Neutrophil (primary cell): Measurements from ENCODE around the gene ZNF423.

Experiments used
- H3K27ac ChIP-seq: fragments of 200-600 bp; sonication (generic); 2 replicates; pipeline ENCODE4 v1.5.1; 2016; ENCODE audit warnings: mild to moderate bottlenecking, moderate library complexity
- H3K27me3 ChIP-seq: fragments of 200-600 bp; sonication (generic); 2 replicates; pipeline ENCODE4 v1.6.0; 2016; ENCODE audit warnings: mild to moderate bottlenecking
- H3K36me3 ChIP-seq: fragments of 200-600 bp; sonication (generic); 2 replicates; pipeline ENCODE4 v1.5.1; 2017
- H3K4me1 ChIP-seq, 2 experiments: fragments of 200-600 bp in 1 of 2; sonication (generic) in 1 of 2; 1 replicate in 1 of 2; 2 replicates in 1 of 2; pipeline versions ENCODE4 v1.5.1 to v1.6.1; 2013 to 2016; ENCODE audit warnings: low read depth in 1 of 2, low read length in 1 of 2, mild to moderate bottlenecking in 1 of 2, moderate library complexity in 1 of 2; ENCODE audit not compliant: control insufficient read depth in 1 of 2, insufficient read depth in 1 of 2
- H3K4me3 ChIP-seq, 2 experiments: fragments of 200-600 bp in 1 of 2; sonication (generic) in 1 of 2; 1 replicate in 1 of 2; 2 replicates in 1 of 2; pipeline ENCODE4 v1.5.1; 2013 to 2016; ENCODE audit warnings: low read depth in 1 of 2, low read length in 1 of 2, mild to moderate bottlenecking in 1 of 2, moderate library complexity in 1 of 2
- H3K9me3 ChIP-seq: fragments of 200-600 bp; sonication (generic); 2 replicates; pipeline ENCODE4 v1.5.1; 2016
- CTCF ChIP-seq: fragments of 200-600 bp; sonication (generic); IDR thresholded peaks from 2 replicates; pipeline ENCODE4 v1.5.1; 2016; ENCODE audit warnings: antibody characterized with exemption

ZNF423 gene

DNA sequence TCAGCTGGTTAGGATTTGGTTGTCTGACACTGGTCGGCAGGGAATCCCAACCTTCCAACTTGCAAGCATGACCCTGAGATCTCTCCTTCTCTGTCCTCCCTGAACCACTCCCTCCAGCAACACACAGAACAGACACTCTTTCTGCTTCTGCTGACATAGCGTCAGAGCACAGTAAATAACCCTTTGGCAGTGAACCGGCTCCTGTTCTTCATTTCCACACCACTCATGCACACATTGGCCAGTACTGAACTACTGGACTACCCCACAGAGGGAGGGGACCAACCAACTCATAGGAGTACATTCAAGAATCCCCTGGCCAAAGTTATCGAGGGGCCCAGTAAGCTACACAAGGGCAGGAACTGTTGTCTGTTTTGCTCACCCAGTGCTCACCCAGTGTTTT is 138.2 kb downstream of the ZNF423 start:
- TF ChIP-seq CTCF: no peak
- Histone ChIP-seq H3K4me3 (no peak overlapping the region), H3K27ac (no peak overlapping the region)

DNA sequence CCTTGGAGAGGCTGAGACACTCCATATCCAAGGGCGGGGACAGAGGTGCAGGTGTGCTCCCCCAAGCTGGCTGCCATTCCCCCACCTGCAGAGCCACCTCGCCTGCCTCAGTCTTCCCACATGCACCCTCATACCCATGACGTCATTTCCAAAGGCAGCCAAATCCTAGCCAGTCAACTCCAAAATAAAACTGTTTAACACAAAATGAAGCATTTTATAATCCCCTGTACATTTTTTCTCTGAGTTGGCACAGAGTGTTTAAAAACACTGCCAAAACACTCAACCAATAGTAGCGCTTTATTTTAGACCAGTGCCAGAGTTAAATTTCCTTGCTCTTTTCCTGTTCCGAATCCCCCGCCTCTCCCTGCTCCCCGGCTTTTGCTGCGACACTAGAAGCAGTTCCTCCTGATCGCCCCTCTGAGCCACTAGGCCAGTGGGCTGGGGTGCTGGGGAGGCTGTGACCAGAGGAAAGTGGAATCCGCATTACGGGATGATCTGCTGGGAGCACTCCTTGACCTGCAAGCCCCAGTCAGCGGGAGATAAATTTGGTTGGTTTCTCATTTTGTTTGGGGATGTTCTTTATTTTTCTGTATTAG is 139.5 kb downstream of the ZNF423 start:
- no peaks in the 10 kb centered on the region for H3K36me3 ChIP-seq
- H3K4me1 ChIP-seq: no peaks in the 10 kb centered on the region
- H3K4me3 ChIP-seq: no peak overlapping the region
- H3K27me3 ChIP-seq: no peaks in the 10 kb centered on the region
- H3K9me3 ChIP-seq: no peaks in the 10 kb centered on the region
- TF ChIP-seq CTCF: no peak
- H3K27ac ChIP-seq: no peak overlapping the region

More for the DNA sequence above, 138.2 kb downstream of the ZNF423 start:
- Histone ChIP-seq H3K27me3 (no peaks in the 10 kb centered on the region), H3K4me1 (no peaks in the 10 kb centered on the region), H3K9me3 (no peaks in the 10 kb centered on the region), H3K36me3 (no peaks in the 10 kb centered on the region)

GRCh38 chr16:49713770-49714169 is 142.1 kb downstream of the ZNF423 start:
- TF ChIP-seq CTCF: no peak

DNA sequence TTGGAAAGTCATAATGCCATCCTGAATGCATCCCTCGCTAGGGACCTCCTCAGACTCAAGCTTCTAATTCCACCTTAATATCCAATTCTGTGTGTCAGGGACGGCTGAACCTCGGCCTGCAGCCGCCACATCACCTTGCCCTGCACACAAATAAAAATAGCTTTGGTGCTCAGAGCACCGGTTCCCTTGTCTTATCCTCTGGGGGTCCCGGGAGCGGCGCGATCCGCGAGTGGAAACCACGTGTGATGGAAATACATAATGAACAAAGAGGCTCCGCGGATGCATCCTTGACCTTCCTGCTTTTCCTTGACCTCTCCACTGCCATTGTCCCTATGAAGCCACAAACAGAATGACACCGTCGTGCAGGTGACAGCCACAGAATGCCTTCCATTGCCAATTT is 143.4 kb downstream of the ZNF423 start:
- no peaks in the 10 kb centered on the region for H3K4me1 ChIP-seq
- no peak overlapping the region for H3K4me3 ChIP-seq
- H3K9me3 ChIP-seq: no peaks in the 10 kb centered on the region
- no peaks in the 10 kb centered on the region for H3K36me3 ChIP-seq
- no peaks in the 10 kb centered on the region for H3K27me3 ChIP-seq
- H3K27ac ChIP-seq: no peak overlapping the region
- TF ChIP-seq CTCF: no peak

More at GRCh38 chr16:49713770-49714169, 142.1 kb downstream of the ZNF423 start:
- no peaks in the 10 kb centered on the region for H3K36me3 ChIP-seq
- no peak overlapping the region for H3K4me3 ChIP-seq
- no peaks in the 10 kb centered on the region for H3K27me3 ChIP-seq
- H3K27ac ChIP-seq: no peak overlapping the region
- no peaks in the 10 kb centered on the region for H3K9me3 ChIP-seq
- H3K4me1 ChIP-seq: no peaks in the 10 kb centered on the region

DNA sequence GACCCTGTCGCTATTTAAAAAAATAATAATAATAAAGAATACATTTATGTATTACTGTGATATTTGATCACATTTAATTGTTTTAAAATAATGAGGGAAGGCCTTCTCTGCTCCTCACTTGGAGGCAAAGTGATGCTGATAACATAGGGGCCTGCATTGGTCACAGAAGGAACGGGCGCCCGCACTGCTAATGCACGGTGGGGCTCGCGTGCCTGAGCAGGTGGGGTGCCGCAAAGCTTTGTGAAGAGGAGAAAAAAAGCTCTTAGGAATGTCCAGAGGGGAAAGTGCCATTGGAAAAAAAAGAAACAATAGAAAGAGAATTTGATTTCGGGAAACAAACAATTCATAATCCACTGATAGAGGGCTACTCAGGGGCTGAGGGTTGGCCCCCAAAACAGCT is 143.8 kb downstream of the ZNF423 start:
- Histone ChIP-seq H3K27ac (no peak overlapping the region), H3K9me3 (no peaks in the 10 kb centered on the region), H3K27me3 (no peaks in the 10 kb centered on the region), H3K36me3 (no peaks in the 10 kb centered on the region), H3K4me1 (no peaks in the 10 kb centered on the region), H3K4me3 (no peak overlapping the region)
- no peak for TF ChIP-seq CTCF

DNA sequence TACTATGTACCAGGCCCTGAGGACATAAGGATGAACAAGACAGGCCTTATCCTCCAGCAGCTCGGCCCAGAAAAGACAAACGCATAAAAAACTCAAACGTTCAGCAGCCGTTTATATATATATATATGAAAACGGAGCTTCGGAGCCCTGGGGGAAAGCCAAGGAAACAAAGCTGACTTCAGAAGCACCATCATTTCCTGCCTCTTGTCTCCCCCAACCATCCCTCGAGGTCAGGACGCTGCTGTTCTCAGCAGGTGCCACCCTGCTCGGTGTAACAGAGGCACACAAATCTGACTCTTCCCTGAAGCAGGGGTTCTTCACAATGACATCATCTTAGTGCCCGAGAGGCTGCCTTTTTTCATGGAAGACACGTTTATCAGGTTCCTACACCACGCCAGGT is 146.9 kb downstream of the ZNF423 start:
- Histone ChIP-seq H3K27ac (no peak overlapping the region), H3K27me3 (no peaks in the 10 kb centered on the region), H3K9me3 (no peaks in the 10 kb centered on the region), H3K4me1 (no peaks in the 10 kb centered on the region), H3K36me3 (no peaks in the 10 kb centered on the region), H3K4me3 (no peak overlapping the region)
- TF ChIP-seq CTCF: no peak
